Smooth muscle cell of the brain vasculature (primary cell): ENCODE results near the gene DOK5.

ENCODE experiments used
- DNase-seq: peaks from one replicate; pipeline ENCODE4 v3.0.0-alpha.2; 2012; ENCODE audit warnings: low read depth, low spot score

Gene DOK5

GRCh38 chr20:54608943-54609342 lies 133.6 kb downstream of the DOK5 start:
- no peak for DNase-seq

DNA sequence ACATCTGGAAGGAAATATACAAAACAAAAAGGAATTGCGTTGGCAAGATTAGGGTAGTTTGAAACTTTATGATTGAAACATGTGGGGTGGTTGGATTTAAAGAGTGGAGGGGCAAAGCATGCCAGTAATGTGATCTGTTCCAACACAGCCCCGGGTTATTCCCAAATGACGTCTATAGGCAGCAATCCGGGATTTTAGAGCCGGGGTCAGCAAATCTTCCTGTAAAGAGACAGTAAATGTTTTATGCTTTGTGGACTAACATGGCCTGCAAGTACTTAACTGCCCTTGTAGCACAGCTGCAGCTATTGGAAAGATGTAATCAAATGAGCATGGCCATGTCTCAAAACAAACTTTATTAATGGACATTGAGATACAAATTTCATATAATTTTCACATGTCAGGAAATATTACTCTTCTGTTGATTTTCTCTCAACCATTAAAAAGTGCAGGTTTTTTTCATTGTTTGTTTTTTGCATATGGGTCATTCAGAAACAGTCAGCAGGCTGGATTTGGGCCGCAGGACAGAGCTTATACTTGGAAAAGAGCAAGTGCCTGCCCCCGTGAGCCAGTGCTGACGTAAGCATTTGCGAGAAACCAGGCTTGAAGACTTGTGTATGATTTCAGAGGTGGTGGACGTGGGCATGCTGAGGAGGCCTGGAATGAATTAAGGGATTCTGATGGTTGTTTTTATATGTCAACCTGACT lies 136.5 kb downstream of the DOK5 start:
- no peak for DNase-seq

GRCh38 chr20:54618412-54618811 lies 143.0 kb downstream of the DOK5 start:
- no peak for DNase-seq

- DNase-seq, result no peak
Measured at GRCh38 chr20:54619181-54619580, 143.8 kb downstream of the DOK5 start.

DNA sequence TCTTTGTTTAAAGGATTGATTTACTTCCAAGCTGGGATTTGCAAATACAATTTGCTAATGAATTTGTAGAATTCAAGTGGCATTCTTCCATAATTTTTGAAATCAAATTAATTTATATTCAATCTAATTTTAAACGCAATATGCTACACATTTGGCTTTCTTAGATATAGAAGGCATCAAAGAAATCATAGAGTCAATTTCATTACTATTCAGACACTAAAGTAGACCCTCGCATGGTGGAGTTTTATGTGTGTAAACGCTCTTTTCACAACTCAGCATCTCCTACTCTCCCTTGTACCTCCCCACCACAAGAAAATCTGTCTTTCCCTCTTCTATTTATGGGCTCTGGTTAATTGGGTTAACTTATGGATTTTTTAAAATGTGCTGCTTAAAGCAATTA lies 144.3 kb downstream of the DOK5 start:
- no peak for DNase-seq

DNA sequence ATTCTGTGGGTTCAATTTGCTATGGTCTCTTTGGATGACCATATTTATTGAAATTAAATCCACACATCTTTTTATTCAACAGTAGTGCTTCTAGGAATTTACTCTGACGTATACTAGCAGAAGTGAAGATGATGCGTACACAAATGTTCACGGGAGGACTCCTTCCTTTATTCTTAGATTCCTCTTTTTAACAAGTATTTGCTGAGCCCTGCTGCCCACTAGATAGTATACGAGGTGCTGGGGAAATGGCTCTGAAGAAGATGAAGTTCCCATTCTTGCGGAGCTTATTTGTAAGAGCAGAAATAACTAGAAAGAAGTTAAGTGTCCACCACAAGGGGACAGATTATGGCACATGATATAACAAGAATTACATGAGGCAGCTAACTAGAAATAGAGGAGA lies 145.2 kb downstream of the DOK5 start:
- no peak for DNase-seq

DNA sequence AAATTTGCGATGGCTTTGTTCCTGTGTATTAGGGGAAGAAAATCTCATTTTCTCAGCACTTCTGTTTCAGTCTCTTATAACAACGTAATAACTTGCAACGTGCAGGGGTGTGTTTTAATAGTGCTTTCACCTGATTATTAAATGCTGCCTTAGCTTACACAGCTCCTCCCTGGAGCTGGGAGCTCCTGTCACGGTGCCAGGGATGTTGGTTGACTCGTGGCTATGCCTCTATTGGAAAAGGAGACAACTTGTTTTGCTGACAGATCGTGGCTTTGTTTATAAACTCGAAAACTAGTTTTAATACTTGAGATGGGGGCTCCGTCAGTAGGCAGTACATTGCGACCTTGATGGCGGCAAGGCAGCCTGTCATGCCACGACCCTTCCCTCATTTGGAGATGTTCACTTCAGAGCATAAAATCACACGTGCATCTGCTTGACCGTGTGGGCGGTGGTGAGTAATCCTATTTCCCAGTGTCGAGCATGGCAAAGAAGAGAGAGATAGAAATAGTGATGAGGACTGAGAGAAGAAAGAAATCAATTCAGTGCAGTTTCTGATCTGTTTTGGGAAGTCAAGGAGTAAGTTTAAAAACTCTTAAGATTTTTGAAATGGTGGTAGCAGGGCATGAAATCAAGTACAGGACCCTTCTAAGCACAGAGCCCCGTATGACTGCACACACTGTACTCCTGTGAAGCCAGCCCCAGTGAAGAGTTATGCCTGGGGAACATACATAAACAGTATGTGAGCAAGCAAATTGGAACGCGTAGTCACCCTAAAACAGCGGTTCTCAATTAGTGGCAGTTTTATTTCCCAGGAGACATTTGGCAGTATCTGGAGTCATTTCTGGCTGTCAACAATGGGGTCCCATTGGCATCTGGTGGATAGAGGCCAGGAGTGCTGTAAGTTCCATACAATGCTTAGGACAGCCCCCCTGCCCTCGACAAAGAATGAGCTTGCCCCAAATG lies 147.2 kb downstream of the DOK5 start:
- DNase-seq, result no peak

- no peak for DNase-seq
Measured at GRCh38 chr20:54623991-54624569, 148.7 kb downstream of the DOK5 start.

DNA sequence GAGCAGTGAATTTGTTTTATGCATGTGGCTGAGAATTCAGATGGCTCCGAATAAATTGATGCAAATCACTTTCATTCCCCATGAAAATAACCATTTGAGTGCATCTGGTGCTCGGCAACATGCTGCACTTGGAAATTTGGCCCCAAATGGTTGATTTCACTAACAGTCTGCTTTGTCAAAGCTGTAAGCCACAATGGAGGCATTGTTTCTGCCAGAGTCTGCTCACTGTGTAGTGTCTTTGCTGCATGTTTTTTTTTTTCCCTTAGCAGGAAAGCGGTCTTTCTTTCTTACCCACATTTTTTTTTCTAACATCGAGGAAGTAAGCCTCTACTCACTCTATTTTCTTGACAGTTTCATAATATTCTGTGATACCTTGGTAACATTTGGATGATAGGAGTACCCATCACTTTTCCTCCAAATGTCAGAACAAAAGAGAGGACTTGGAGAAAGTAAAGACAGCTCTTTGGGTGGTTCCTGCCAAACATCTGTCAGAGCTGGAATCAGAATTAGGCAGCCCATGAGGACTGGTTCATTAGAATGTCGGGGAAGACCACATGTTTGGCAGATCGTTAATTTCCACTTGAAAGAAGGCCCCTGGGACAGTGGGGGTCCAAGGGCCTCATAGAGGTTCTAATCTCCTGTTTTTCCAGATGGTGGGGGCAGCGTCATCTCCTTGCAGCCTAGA lies 149.5 kb downstream of the DOK5 start:
- DNase-seq, result no peak

GRCh38 chr20:54625497-54625896 lies 150.1 kb downstream of the DOK5 start:
- no peak for DNase-seq

DNA sequence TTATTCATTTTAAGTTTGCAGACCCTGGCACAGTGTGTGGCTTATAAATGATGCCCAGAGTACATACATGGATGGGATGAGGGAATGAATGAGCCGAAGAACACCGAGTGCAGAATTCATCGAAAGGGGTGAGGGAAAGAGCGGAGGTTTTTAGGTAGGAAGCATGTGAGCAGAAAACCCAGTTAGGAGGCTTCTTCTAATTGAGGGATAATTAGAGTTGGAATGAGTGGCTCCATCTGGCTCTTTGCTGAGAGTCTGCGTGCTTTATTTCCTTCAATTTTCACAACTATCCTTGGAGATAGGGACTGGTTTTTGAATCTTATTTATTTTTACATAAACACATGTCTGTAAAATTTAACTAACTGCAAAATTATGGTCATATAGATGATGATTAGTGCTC lies 150.7 kb downstream of the DOK5 start:
- DNase-seq, result no peak

DNA sequence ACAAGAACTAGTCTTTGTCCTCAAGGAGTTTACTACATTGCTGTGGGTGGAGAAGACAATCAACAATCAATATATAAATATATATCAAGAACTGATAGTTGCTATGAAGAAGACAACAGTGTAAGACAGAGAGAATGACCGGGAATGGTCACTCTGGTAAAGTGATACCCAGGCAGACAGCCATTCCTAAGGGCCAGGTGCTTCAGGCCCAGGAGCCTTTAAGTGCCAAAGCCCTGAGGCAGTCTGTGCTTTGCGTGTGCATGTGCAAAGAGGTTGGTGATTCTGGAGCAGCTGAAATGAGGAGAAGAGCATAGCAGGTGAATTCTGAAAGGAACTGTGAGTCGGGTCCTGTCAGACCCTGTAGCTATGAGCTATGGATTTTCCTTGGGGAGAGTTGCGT lies 154.2 kb downstream of the DOK5 start:
- no peak for DNase-seq

DNA sequence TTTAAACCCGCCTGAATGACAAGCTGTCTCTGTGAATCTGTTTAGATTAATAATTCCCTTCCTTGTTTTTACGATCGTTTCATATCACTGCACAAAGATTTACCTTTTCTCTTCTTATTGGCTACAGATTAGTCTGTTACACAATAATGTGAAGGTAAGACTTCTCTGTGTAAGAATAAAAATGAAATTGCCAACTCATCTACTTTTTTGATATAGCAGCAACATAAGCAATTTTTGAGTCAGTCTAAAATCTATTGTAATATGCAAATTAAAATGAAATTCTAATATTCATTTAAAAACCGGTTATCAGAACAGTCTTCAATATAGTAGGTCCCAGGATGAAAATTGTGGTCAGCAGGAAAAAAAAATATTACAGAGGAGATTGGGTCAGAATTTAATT lies 155.2 kb downstream of the DOK5 start:
- no peak for DNase-seq

GRCh38 chr20:54631059-54631458 lies 155.7 kb downstream of the DOK5 start:
- no peak for DNase-seq

- DNase-seq, result no peak
Measured at GRCh38 chr20:54633374-54634355, 158.3 kb downstream of the DOK5 start.

DNA sequence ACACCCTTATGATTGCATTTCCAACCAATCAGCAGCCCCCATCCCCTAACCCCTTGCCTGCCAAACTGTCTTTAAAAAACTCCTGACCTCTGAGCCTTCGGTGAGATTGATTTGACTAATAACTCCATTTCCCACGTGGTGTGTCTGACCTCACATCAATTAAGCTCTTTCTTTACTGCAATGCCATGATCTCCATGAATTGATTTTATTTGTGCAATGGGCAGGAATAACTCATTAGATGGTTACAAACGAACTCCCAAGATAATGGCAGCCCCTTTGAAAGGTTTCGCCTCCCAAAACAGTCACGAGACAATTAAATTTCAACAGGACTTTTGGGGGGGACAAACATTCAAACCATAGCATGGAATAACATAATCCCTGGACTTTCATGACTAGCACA lies 161.2 kb downstream of the DOK5 start:
- no peak for DNase-seq

GRCh38 chr20:54639941-54640340 lies 164.5 kb downstream of the DOK5 start:
- no peak for DNase-seq

GRCh38 chr20:54640800-54641199 lies 165.4 kb downstream of the DOK5 start:
- no peak for DNase-seq

- DNase-seq, result no peak
Measured at GRCh38 chr20:54642864-54643667, 167.7 kb downstream of the DOK5 start.

DNA sequence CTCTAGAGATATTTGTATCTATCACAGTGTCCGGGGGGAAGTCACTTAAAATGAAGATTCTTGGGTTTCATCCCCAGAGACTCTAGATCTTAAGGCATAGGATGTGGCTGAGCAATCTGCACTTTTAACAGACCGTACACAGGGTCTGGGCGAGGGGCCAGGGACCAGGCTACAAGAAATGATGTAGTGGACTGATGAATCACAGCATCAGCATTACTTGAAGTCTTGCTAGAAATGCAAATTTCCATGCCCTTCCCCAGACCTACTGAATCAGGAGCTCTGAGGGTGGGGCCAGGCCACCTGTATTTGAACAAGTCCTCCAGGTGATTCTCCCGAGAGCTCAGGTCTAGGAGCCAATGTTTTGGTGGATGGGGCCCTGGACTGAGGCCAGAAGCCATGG lies 168.4 kb downstream of the DOK5 start:
- no peak for DNase-seq
